Islet precursor cell (in vitro differentiated cells): Measurements from ENCODE around the gene CEP112.
"Not testable (repeated sequence)": the region's sequence is repeated elsewhere in the genome, so short reads cannot be mapped to it uniquely, and the experiment has no call there.

ENCODE experiments used
- DNase-seq: peaks from one replicate; pipeline ENCODE4 v3.0.0-alpha.2; 2018

CEP112 gene

GRCh38 chr17:66210208-66210574, 18.3 kb upstream of the CEP112 start:
- peak; percentile 14 for DNase-seq

- DNase-seq: no peak
Measured at GRCh38 chr17:66207936-66208335, 16.0 kb upstream of the CEP112 start.

GRCh38 chr17:66203274-66204015, 11.5 kb upstream of the CEP112 start:
- no peak for DNase-seq

- peak; percentile 75 for DNase-seq
Measured at GRCh38 chr17:66200685-66201092, 8.8 kb upstream of the CEP112 start.

GRCh38 chr17:66198242-66198641, 6.3 kb upstream of the CEP112 start:
- DNase-seq: no peak

- DNase-seq: no peak
Measured at GRCh38 chr17:66192378-66192687, 400 bp upstream of the CEP112 start.

- DNase-seq: no peak
Measured at GRCh38 chr17:66190738-66191592, 968 bp downstream of the CEP112 start.

GRCh38 chr17:66187718-66188117, 4.2 kb downstream of the CEP112 start:
- DNase-seq: no peak

- no peak for DNase-seq
Measured at GRCh38 chr17:66185862-66186261, 6.1 kb downstream of the CEP112 start.

- DNase-seq: no peak
Measured at GRCh38 chr17:66184392-66184791, 7.5 kb downstream of the CEP112 start.

- DNase-seq: no peak
Measured at GRCh38 chr17:66183529-66183928, 8.4 kb downstream of the CEP112 start.

GRCh38 chr17:66178642-66179041, 13.3 kb downstream of the CEP112 start:
- DNase-seq: no peak

- DNase-seq: no peak
Measured at GRCh38 chr17:66177048-66177447, 14.9 kb downstream of the CEP112 start.

GRCh38 chr17:66175892-66176291, 16.0 kb downstream of the CEP112 start:
- DNase-seq: no peak

- no peak for DNase-seq
Measured at GRCh38 chr17:66172691-66173223, 19.2 kb downstream of the CEP112 start.

- no peak for DNase-seq
Measured at GRCh38 chr17:66172144-66172543, 19.8 kb downstream of the CEP112 start.

- no peak for DNase-seq
Measured at GRCh38 chr17:66171692-66172091, 20.2 kb downstream of the CEP112 start.

- DNase-seq: no peak
Measured at GRCh38 chr17:66171172-66171571, 20.8 kb downstream of the CEP112 start.

GRCh38 chr17:66169839-66170238, 22.1 kb downstream of the CEP112 start:
- no peak for DNase-seq

GRCh38 chr17:66167189-66167815, 24.6 kb downstream of the CEP112 start:
- no peak for DNase-seq

- DNase-seq: no peak
Measured at GRCh38 chr17:66165537-66166123, 26.3 kb downstream of the CEP112 start.

- DNase-seq: not testable (repeated sequence)
Measured at GRCh38 chr17:66155055-66155454, 36.9 kb downstream of the CEP112 start.

GRCh38 chr17:66152756-66153155, 39.2 kb downstream of the CEP112 start:
- no peak for DNase-seq
